Chondrocyte (in vitro differentiated cells): Measurements from ENCODE around the gene DIS3L2. TPM values are rescaled to one million over a fixed set of nuclear protein-coding genes. Genes with fewer than 3 reads are reported as not detected.
"Not testable (repeated sequence)": the region's sequence is repeated elsewhere in the genome, so short reads cannot be mapped to it uniquely, and the experiment has no call there.

Experiments
- DNase-seq: peaks from one replicate; pipeline ENCODE4 v3.0.0; 2021; ENCODE audit warnings: mixed read lengths, low spot score
- H3K27ac Mint-ChIP-seq: one replicate; pipeline ENCODE4 v1.8.0; 2021; ENCODE audit warnings: mild to moderate bottlenecking, moderate library complexity, mixed read lengths; ENCODE audit not compliant: unreplicated experiment
- H3K27me3 Mint-ChIP-seq: 2 replicates; pipeline ENCODE4 v1.8.0; 2021; ENCODE audit warnings: low read depth, mixed read lengths
- H3K36me3 Mint-ChIP-seq: 2 replicates; pipeline ENCODE4 v1.8.0; 2021; ENCODE audit warnings: low read depth, mixed read lengths
- H3K4me1 Mint-ChIP-seq: 2 replicates; pipeline ENCODE4 v1.8.0; 2021; ENCODE audit warnings: low read depth, mild to moderate bottlenecking, mixed read lengths
- H3K4me3 Mint-ChIP-seq: one replicate; pipeline ENCODE4 v1.8.0; 2021; ENCODE audit warnings: mild to moderate bottlenecking, moderate library complexity, mixed read lengths; ENCODE audit not compliant: unreplicated experiment
- H3K9me3 Mint-ChIP-seq: 2 replicates; pipeline ENCODE4 v1.8.0; 2021; ENCODE audit warnings: low read depth, mixed read lengths
- CTCF ChIP-seq: fragments of 200-600 bp; sonication (generic); IDR thresholded peaks from 2 replicates; pipeline ENCODE4 v1.5.0; 2021; ENCODE audit warnings: antibody characterized with exemption, mild to moderate bottlenecking, moderate library complexity
- total RNA-seq: library from RNA; stranded (reverse); gene quantifications from 3 replicates; pipeline ENCODE4 v1.2.1, GENCODE V29; 2021

Gene DIS3L2
- total RNA-seq, 1 donor from 2014 or later: 17.5 TPM

- not testable (repeated sequence) for H3K36me3 Mint-ChIP-seq, H3K4me1 Mint-ChIP-seq, H3K9me3 Mint-ChIP-seq, H3K4me3 Mint-ChIP-seq, H3K27me3 Mint-ChIP-seq, H3K27ac Mint-ChIP-seq
- DNase-seq: peak; percentile 48
- peak; percentile 71 for TF ChIP-seq CTCF
Measured at GRCh38 chr2:232326274-232327104, 365.0 kb downstream of the DIS3L2 start.

- Mint-ChIP-seq H3K27ac (no peak overlapping the region), H3K4me1 (peaks cover 3% of the 10 kb centered on the region), H3K36me3 (no peaks in the 10 kb centered on the region), H3K9me3 (no peaks in the 10 kb centered on the region), H3K27me3 (no peaks in the 10 kb centered on the region), H3K4me3 (no peak overlapping the region)
- TF ChIP-seq CTCF: peak; percentile 85
- DNase-seq: peak; percentile 66
Measured at GRCh38 chr2:232327105-232328031, 365.9 kb downstream of the DIS3L2 start.

DNA sequence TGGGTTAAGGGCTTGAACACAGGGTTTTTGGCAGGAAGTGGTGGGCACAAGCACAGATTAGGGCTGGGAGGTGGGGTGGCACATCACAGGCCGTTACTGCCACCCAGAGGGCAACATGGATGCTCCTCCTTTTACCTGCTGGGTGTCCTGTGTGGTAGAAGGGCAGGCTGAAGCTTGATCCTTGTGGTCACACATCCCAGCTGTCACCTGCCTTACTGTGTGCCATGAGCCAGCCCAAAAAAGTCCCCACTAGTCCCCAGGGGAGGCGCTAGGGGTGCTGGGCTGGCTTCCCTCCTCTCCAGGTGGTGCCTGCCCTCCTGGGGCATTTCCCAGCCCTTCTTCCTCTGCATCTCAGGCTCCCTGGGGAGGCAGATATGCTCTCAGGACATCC is 366.5 kb downstream of the DIS3L2 start:
- no peak overlapping the region for H3K4me3 Mint-ChIP-seq
- DNase-seq: no peak
- TF ChIP-seq CTCF: no peak
- no peaks in the 10 kb centered on the region for H3K27me3 Mint-ChIP-seq
- H3K27ac Mint-ChIP-seq: no peak overlapping the region
- peaks cover 3% of the 10 kb centered on the region for H3K4me1 Mint-ChIP-seq
- no peaks in the 10 kb centered on the region for H3K36me3 Mint-ChIP-seq
- no peaks in the 10 kb centered on the region for H3K9me3 Mint-ChIP-seq

DNA sequence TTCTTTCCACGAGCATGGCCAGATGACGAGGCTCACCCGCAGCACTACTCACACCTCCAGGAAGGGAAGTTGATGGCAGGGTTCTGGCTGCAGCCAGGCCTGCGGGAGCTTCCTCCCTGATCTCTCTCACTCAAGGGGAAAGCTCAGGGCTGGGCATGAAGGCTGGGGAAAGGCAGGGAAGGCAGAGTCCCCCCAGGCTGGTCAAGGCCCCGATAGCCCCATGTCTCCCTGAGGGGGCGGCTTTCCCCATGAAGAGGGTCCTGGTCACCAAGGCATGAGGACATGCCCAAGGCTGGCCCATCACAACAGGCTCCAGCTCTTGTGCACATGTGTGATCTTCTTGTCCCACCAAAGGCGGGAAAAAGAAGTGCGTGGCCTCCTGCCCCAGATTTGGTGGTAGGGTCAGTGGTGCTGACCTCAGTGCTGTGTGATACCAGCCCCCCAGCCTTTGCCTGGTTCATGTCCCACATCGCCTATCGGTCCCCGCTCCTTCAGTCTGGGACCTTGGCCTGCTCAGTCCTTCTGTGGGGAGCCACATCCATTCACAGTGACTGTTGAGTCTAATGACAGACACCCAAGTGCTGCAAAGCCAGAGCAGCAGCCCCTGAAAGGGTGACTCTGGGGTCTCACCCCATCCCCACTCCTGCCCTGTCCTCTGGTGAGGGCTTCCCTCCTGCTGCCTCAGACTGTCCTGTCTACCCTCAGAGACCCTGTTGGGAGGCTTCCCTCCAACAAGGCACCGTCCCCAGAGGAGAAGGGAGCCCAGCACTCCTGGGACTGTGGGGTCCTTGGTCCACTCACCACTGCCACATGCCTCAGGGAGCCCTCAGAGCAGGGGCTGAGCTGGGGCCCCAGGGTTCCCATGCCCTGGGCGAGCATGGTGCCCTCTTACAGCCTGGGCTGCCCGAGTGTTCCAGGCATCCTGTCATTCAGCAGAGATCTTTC is 367.3 kb downstream of the DIS3L2 start:
- peak; percentile 65 for DNase-seq
- H3K27ac Mint-ChIP-seq: no peak overlapping the region
- H3K27me3 Mint-ChIP-seq: no peaks in the 10 kb centered on the region

More for the DNA sequence above, 367.3 kb downstream of the DIS3L2 start:
- no peak overlapping the region for H3K4me3 Mint-ChIP-seq
- peaks cover 3% of the 10 kb centered on the region for H3K4me1 Mint-ChIP-seq
- H3K36me3 Mint-ChIP-seq: no peaks in the 10 kb centered on the region
- no peak for TF ChIP-seq CTCF
- H3K9me3 Mint-ChIP-seq: no peaks in the 10 kb centered on the region
